GM06990 (cell line): ENCODE measurements around the gene TOM1L1.

Source experiments
- DNase-seq: peaks from one replicate; pipeline ENCODE4 v3.0.0-alpha.2; 2011; ENCODE audit not compliant: insufficient read length; ENCODE audit errors: extremely low read depth
- H3K27me3 ChIP-seq: replicated peaks from 2 replicates; pipeline ENCODE4 v1.6.0; 2011; ENCODE audit warnings: low read length; ENCODE audit not compliant: control insufficient read depth, insufficient read depth
- H3K36me3 ChIP-seq: 2 replicates; pipeline ENCODE4 v1.5.1; 2011; ENCODE audit warnings: low read length; ENCODE audit not compliant: control insufficient read depth, insufficient read depth
- H3K4me3 ChIP-seq: replicated peaks from 2 replicates; pipeline ENCODE4 v1.5.1; 2011; ENCODE audit warnings: low read depth, mild to moderate bottlenecking, control low read depth, low read length
- TF ChIP-seq, protein P1 (sequence below): IDR thresholded peaks from 2 replicates; pipeline ENCODE4 v1.5.1; 2011; ENCODE audit warnings: low read length, control low read depth, mild to moderate bottlenecking, inconsistent platforms; ENCODE audit not compliant: insufficient read depth, poor library complexity, severe bottlenecking

Gene TOM1L1

DNA sequence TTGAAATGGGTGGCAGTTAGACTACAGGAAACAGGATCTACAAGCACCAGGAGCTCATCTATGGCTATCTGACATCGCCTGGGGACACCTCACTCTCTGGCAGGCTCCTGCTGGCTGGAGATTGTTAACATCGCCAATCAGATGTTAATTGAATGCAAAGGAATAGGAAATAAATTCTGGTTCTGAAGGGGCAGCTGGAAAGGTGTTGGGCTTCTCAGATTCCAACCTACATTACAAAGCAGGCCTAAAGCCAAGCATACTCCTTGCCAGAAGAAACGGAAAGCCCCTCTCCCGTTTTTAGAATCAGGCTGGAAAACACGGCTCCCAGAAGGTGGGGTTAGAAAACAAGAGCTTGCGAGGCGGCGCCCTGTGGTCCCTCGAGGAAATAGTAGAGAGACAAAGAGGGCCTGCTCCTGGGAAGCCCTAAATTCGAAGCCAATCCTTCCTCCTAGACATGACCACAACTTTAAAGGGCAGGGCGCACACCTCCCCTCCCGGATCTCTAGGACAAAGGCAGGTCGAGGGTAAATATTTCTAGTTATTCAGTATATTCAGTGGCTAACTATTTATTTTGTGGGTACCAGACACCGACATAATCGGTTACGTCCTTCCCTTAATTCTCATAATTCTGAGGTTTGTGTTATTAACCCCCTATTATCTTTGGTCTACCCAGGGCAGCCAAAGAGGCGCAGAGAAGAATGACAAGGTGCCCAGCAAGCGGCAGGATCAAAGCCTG, 763 bp upstream of the TOM1L1 start:
- TF ChIP-seq, protein P1, sequence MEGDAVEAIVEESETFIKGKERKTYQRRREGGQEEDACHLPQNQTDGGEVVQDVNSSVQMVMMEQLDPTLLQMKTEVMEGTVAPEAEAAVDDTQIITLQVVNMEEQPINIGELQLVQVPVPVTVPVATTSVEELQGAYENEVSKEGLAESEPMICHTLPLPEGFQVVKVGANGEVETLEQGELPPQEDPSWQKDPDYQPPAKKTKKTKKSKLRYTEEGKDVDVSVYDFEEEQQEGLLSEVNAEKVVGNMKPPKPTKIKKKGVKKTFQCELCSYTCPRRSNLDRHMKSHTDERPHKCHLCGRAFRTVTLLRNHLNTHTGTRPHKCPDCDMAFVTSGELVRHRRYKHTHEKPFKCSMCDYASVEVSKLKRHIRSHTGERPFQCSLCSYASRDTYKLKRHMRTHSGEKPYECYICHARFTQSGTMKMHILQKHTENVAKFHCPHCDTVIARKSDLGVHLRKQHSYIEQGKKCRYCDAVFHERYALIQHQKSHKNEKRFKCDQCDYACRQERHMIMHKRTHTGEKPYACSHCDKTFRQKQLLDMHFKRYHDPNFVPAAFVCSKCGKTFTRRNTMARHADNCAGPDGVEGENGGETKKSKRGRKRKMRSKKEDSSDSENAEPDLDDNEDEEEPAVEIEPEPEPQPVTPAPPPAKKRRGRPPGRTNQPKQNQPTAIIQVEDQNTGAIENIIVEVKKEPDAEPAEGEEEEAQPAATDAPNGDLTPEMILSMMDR = no peak
- no peak for DNase-seq
- no peaks in the 10 kb centered on the region for H3K36me3 ChIP-seq
- H3K4me3 ChIP-seq = peak overlapping the region; percentile 52
- H3K27me3 ChIP-seq = no peaks in the 10 kb centered on the region; the same call in 1 of the 2 replicates

DNA sequence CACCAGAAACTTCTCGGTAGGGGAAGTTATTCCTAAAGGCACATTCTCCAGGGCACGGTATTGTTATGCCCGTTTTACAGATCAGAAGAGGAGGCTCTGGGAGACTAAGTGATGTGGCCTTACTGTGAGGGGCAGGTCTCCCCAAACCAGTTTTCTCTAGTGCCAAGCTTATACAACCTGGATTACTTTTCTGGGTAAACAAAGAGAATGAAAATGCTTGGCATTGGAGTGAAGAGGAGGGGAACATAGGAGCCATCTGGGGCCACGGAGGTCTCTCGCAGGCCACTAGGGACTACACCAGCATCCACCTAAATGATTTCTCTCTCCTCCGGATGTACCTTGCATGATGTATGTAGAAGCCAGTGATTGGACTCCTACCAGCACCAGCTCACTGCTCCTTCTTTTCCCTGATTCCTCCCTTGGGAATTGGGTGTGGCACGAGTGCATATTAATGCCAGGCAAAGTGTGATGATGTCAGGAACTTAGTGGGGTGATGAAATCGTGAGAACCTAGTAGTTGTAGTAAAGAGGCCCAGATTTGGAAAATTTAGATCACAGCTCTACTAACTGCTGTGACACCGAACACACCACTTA, 674 bp downstream of the TOM1L1 start:
- DNase-seq = no peak
- Histone ChIP-seq H3K4me3 (peak overlapping the region; percentile 52), H3K27me3 (no peaks in the 10 kb centered on the region; the same call in 1 of the 2 replicates), H3K36me3 (no peaks in the 10 kb centered on the region)
- TF ChIP-seq, protein P1 = no peak

DNA sequence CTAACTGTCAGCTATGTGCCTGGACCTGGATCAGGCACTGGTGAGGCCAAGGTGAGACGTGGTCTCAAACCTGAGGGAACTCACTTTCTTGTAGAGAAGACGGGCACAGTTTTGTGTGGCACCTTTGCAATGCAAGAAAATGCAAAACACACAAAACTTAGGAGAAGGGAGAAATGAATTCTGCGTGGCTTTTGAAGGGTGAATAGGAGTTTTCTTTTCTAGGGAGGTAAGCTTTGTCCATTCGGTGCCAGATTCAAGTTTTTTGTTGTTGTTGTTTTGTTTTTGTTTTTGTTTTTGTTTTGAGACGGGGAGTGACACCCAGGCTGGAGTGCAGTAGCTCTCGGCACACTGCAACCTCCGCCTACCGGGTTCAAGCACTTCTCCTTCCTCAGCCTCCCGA, 1.4 kb downstream of the TOM1L1 start:
- Histone ChIP-seq H3K36me3 (no peaks in the 10 kb centered on the region), H3K27me3 (no peaks in the 10 kb centered on the region; the same call in 1 of the 2 replicates), H3K4me3 (no peak overlapping the region)
- no peak for DNase-seq
- TF ChIP-seq, protein P1 = no peak

DNA sequence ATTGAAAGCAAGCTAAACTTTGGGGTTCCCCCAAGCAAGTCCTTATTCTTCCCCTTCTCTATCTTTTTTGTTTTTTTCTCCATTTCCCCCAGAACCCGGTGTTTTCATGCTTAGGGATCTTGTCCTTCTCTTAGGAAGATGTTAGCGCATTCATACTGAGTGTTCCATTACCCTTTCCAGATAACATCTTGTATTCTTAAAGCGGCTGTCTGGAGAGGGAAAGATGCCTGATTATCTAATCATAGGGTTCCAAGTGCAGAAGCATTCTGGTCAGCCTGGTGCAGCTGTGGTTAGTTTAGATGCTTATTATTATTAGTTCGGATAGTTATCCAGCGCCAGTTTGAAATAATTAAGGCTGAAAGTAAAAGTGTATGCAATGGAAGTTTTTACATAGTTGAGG, 2.0 kb downstream of the TOM1L1 start:
- no peaks in the 10 kb centered on the region; the same call in 1 of the 2 replicates for H3K27me3 ChIP-seq
- TF ChIP-seq, protein P1 = no peak

DNA sequence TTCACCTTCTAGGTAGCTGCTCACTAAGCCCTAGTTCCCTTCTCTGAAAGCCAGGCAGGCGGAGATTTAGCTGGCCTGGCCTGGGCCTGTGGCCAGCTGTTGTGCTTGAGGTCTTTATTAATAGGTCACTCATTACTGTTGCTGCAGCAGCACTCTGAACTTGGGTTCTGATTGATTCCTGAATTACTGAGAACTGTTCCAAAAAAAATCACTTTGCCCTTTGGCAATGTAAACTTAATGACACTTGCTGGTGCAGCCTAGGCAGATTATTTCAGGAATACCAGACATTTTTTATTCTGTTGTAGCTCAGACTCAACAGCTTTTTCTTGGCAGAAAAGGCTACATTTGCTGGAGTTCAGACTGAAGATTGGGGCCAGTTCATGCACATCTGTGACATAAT, 2.7 kb downstream of the TOM1L1 start:
- Histone ChIP-seq H3K36me3 (no peaks in the 10 kb centered on the region), H3K4me3 (no peak overlapping the region), H3K27me3 (no peaks in the 10 kb centered on the region)
- TF ChIP-seq, protein P1 = no peak
- no peak for DNase-seq

More for the DNA sequence above, 2.0 kb downstream of the TOM1L1 start:
- no peak for DNase-seq
- H3K4me3 ChIP-seq = no peak overlapping the region
- H3K36me3 ChIP-seq = no peaks in the 10 kb centered on the region
